H9 (cell line): ENCODE data around the gene MICA. TPM values are rescaled to one million over a fixed set of nuclear protein-coding genes. Genes with fewer than 3 reads are reported as not detected.
"Not testable (repeated sequence)": the region's sequence is repeated elsewhere in the genome, so short reads cannot be mapped to it uniquely, and the experiment has no call there.

ENCODE experiments used
- DNase-seq: peaks from one replicate; pipeline ENCODE4 v3.0.0-alpha.2; 2017
- H2AFZ ChIP-seq: one replicate; pipeline ENCODE4 v1.6.1; 2013; ENCODE audit warnings: mild to moderate bottlenecking, low read length, control low read depth, moderate library complexity
- H2AK5ac ChIP-seq: 2 replicates; pipeline ENCODE4 v1.6.1; 2013; ENCODE audit warnings: low read length, control low read depth, mixed read lengths; ENCODE audit not compliant: insufficient read length
- H2BK120ac ChIP-seq: one replicate; pipeline ENCODE4 v1.6.1; 2013; ENCODE audit warnings: low read depth, mild to moderate bottlenecking, low read length, control low read depth, inconsistent platforms; ENCODE audit not compliant: poor library complexity, severe bottlenecking
- H2BK12ac ChIP-seq: 2 replicates; pipeline ENCODE4 v1.6.1; 2013; ENCODE audit warnings: low read length, control low read depth, mixed read lengths, low read depth; ENCODE audit not compliant: insufficient read length
- H2BK15ac ChIP-seq: 2 replicates; pipeline ENCODE4 v1.6.1; 2013; ENCODE audit warnings: low read depth, low read length, control low read depth
- H2BK20ac ChIP-seq: one replicate; pipeline ENCODE4 v1.6.1; 2013; ENCODE audit warnings: low read depth, mild to moderate bottlenecking, low read length, control low read depth, inconsistent platforms; ENCODE audit not compliant: poor library complexity, severe bottlenecking
- H2BK5ac ChIP-seq: 2 replicates; pipeline ENCODE4 v1.6.1; 2013; ENCODE audit warnings: low read length, control low read depth, mixed read lengths; ENCODE audit not compliant: insufficient read length
- H3K14ac ChIP-seq: 2 replicates; pipeline ENCODE4 v1.6.1; 2013; ENCODE audit warnings: low read length, control low read depth; ENCODE audit not compliant: insufficient read depth
- H3K18ac ChIP-seq: 2 replicates; pipeline ENCODE4 v1.6.1; 2013; ENCODE audit warnings: low read depth, mild to moderate bottlenecking, mixed read lengths, low read length, control low read depth; ENCODE audit not compliant: insufficient read length
- H3K23ac ChIP-seq: 2 replicates; pipeline ENCODE4 v1.6.1; 2013; ENCODE audit warnings: low read length, control low read depth, mixed read lengths, low read depth; ENCODE audit not compliant: insufficient read length
- H3K23me2 ChIP-seq: 2 replicates; pipeline ENCODE4 v1.6.1; 2013; ENCODE audit warnings: low read depth, mild to moderate bottlenecking, mixed read lengths, low read length, control low read depth; ENCODE audit not compliant: insufficient read length, poor library complexity, severe bottlenecking
- H3K27ac ChIP-seq: 2 replicates; pipeline ENCODE4 v1.5.1; 2013; ENCODE audit warnings: low read length, control low read depth, mixed read lengths, low read depth; ENCODE audit not compliant: insufficient read length
- H3K27me3 ChIP-seq: 2 replicates; pipeline ENCODE4 v1.6.1; 2013; ENCODE audit warnings: low read length, control low read depth, inconsistent platforms; ENCODE audit not compliant: insufficient read depth
- H3K4ac ChIP-seq: 2 replicates; pipeline ENCODE4 v1.6.1; 2013; ENCODE audit warnings: low read depth, mild to moderate bottlenecking, control low read depth, inconsistent platforms, low read length, moderate library complexity
- H3K4me1 ChIP-seq: 2 replicates; pipeline ENCODE4 v1.6.1; 2013; ENCODE audit warnings: low read length, control low read depth, inconsistent platforms; ENCODE audit not compliant: insufficient read depth
- H3K4me2 ChIP-seq: 2 replicates; pipeline ENCODE4 v1.6.1; 2013; ENCODE audit warnings: low read length, control low read depth, mixed read lengths; ENCODE audit not compliant: insufficient read length, insufficient read depth
- H3K56ac ChIP-seq: 2 replicates; pipeline ENCODE4 v1.6.1; 2013; ENCODE audit warnings: low read depth, mild to moderate bottlenecking, mixed read lengths, low read length, control low read depth; ENCODE audit not compliant: insufficient read length
- H3K79me1 ChIP-seq: 2 replicates; pipeline ENCODE4 v1.6.1; 2013; ENCODE audit warnings: low read depth, mild to moderate bottlenecking, moderate library complexity, low read length, control low read depth, inconsistent platforms; ENCODE audit not compliant: insufficient read depth, poor library complexity, severe bottlenecking
- H3K79me2 ChIP-seq: 2 replicates; pipeline ENCODE4 v1.6.1; 2013; ENCODE audit warnings: low read length, control low read depth, inconsistent platforms; ENCODE audit not compliant: insufficient read depth
- H3K9ac ChIP-seq: 2 replicates; pipeline ENCODE4 v1.6.1; 2013; ENCODE audit warnings: low read length, control low read depth, mixed read lengths; ENCODE audit not compliant: insufficient read length; ENCODE audit errors: extremely low read depth
- H3K9me3 ChIP-seq: one replicate; pipeline ENCODE4 v1.6.1; 2013; ENCODE audit warnings: low read depth, low read length, inconsistent platforms; ENCODE audit not compliant: control insufficient read depth
- H3T11ph ChIP-seq: one replicate; pipeline ENCODE4 v1.6.1; 2013; ENCODE audit warnings: mild to moderate bottlenecking, low read length, control low read depth, inconsistent platforms
- H4K20me1 ChIP-seq: one replicate; pipeline ENCODE4 v1.6.1; 2013; ENCODE audit not compliant: control insufficient read depth, insufficient read length, insufficient read depth
- H4K5ac ChIP-seq: 2 replicates; pipeline ENCODE4 v1.6.1; 2013; ENCODE audit warnings: low read depth, mild to moderate bottlenecking, mixed read lengths, low read length, control low read depth; ENCODE audit not compliant: insufficient read length
- H4K8ac ChIP-seq: replicated peaks from 2 replicates; pipeline ENCODE4 v1.6.1; 2013; ENCODE audit warnings: low read length, control low read depth, mixed read lengths, low read depth; ENCODE audit not compliant: insufficient read length
- H4K91ac ChIP-seq: 2 replicates; pipeline ENCODE4 v1.6.1; 2013; ENCODE audit warnings: low read depth, mild to moderate bottlenecking, moderate library complexity, mixed read lengths, low read length, control low read depth; ENCODE audit not compliant: insufficient read length
- H3K27ac Mint-ChIP-seq, 3 experiments: 2 replicates in 2 of 3; 3 replicates in 1 of 3; pipeline ENCODE4 v1.8.0; 2020 to 2021; ENCODE audit warnings: mixed read lengths in 3 of 3, mild to moderate bottlenecking in 1 of 3, moderate library complexity in 1 of 3
- H3K27me3 Mint-ChIP-seq: 2 replicates; pipeline ENCODE4 v1.8.0; 2021; ENCODE audit warnings: low read depth, mild to moderate bottlenecking, moderate library complexity, mixed read lengths
- H3K36me3 Mint-ChIP-seq, 3 experiments: 2 replicates in 2 of 3; 3 replicates in 1 of 3; pipeline ENCODE4 v1.8.0; 2020 to 2021; ENCODE audit warnings: low read depth in 3 of 3, mixed read lengths in 3 of 3; ENCODE audit not compliant: insufficient read depth in 1 of 3
- H3K4me1 Mint-ChIP-seq, 2 experiments: 2 replicates each; pipeline ENCODE4 v1.8.0; 2020; ENCODE audit warnings: mixed read lengths in 2 of 2
- H3K4me3 Mint-ChIP-seq, 2 experiments: 2 replicates in 1 of 2; 3 replicates in 1 of 2; pipeline ENCODE4 v1.8.0; 2020 to 2021; ENCODE audit warnings: mild to moderate bottlenecking in 2 of 2, mixed read lengths in 2 of 2, moderate library complexity in 1 of 2
- H3K9me3 Mint-ChIP-seq, 2 experiments: 2 replicates in 1 of 2; 3 replicates in 1 of 2; pipeline ENCODE4 v1.8.0; 2020; ENCODE audit warnings: mild to moderate bottlenecking in 2 of 2, mixed read lengths in 2 of 2, moderate library complexity in 1 of 2
- CTCF ChIP-seq: fragments of 200-600 bp; sonication (generic); conservative IDR thresholded peaks from 3 replicates; pipeline ENCODE4 v1.8.0; 2021; ENCODE audit warnings: antibody characterized with exemption, mild to moderate bottlenecking
- WGBS: extraction: QIAGEN DNeasy Blood & Tissue Kit; methylation state at CpG from one replicate; pipeline ENCODE4 v1.1.7; 2013; ENCODE audit warnings: missing lambda C conversion rate, low lambda C conversion rate, mixed read lengths; ENCODE audit not compliant: insufficient read length; ENCODE audit errors: extremely low coverage; 5-methylcytosine and 5-hydroxymethylcytosine counted together
- total RNA-seq: library from RNA; stranded (reverse); gene quantifications from 2 replicates; pipeline ENCODE4 v1.2.1, GENCODE V29; 2021

The MICA gene
- total RNA-seq, 1 experiment from 2014 or later, result 8.5 TPM

- H3T11ph ChIP-seq, result no peak overlapping the region
- peaks cover 15% of the 10 kb centered on the region for H3K27me3 Mint-ChIP-seq
- H3K9me3 Mint-ChIP-seq, result peaks cover 0 to 3% of the 10 kb centered on the region in 2 experiments; a peak in 3 of 5 replicates
- H3K23me2 ChIP-seq, result no peaks in the 10 kb centered on the region
- no peak overlapping the region for H3K4ac ChIP-seq
- H3K36me3 Mint-ChIP-seq, result no peaks in the 10 kb centered on the region
- no peak overlapping the region for H3K9ac ChIP-seq
- no peak overlapping the region for H2BK120ac ChIP-seq
- H2AFZ ChIP-seq, result no peak overlapping the region
- H3K56ac ChIP-seq, result no peak overlapping the region
- H3K9me3 ChIP-seq, result no peaks in the 10 kb centered on the region
- no peaks in the 10 kb centered on the region for H3K4me1 ChIP-seq
- no peak overlapping the region for H3K4me3 Mint-ChIP-seq
- H3K18ac ChIP-seq, result no peak overlapping the region
- no peak for TF ChIP-seq CTCF
- WGBS, result no CpG with 5 or more reads among the region's 2 CpGs
- no peak overlapping the region for H3K27ac ChIP-seq
- no peak overlapping the region for H3K4me2 ChIP-seq
- no peaks in the 10 kb centered on the region for H3K79me2 ChIP-seq
- no peak overlapping the region for H2BK15ac ChIP-seq
- H4K5ac ChIP-seq, result no peak overlapping the region
- no peak overlapping the region for H2AK5ac ChIP-seq
- H4K91ac ChIP-seq, result no peak overlapping the region
- no peaks in the 10 kb centered on the region for H3K79me1 ChIP-seq
- peaks cover 4 to 7% of the 10 kb centered on the region in 2 experiments; a peak in 2 of 4 replicates for H3K4me1 Mint-ChIP-seq
- H4K20me1 ChIP-seq, result no peaks in the 10 kb centered on the region
- H2BK5ac ChIP-seq, result no peak overlapping the region
- H4K8ac ChIP-seq, result no peak overlapping the region
- no peak overlapping the region for H3K14ac ChIP-seq
- no peaks in the 10 kb centered on the region for H3K27me3 ChIP-seq
- no peak overlapping the region for H2BK12ac ChIP-seq
- H2BK20ac ChIP-seq, result no peak overlapping the region
- no peak overlapping the region for H3K27ac Mint-ChIP-seq
- H3K23ac ChIP-seq, result no peak overlapping the region
- DNase-seq, result no peak
Observed at GRCh38 chr6:31453259-31453658, 49.9 kb downstream of the MICA start.

DNA sequence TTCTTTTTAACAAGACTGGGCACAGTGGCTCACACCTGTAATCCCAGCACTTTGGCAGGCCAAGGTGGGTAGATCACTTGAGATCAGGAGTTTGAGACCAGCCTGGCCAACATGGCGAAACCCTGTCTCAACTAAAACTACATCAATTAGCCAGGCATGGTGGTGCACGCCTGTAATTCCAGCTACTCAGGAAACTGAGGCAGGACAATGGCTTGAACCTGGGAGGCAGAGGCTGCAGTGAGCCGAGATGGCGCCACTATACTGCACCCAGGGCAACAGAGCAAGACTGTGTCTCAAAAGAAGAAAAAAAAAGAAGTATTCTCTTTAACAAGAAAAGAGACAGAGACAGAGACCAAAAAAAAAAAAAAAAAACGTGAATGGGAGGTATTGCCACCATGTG lies 56.5 kb downstream of the MICA start:
- H4K5ac ChIP-seq, H4K91ac ChIP-seq, H3K9me3 Mint-ChIP-seq, H3K27me3 ChIP-seq, H3T11ph ChIP-seq, H3K4me2 ChIP-seq, H3K23ac ChIP-seq, H2AK5ac ChIP-seq, H3K4ac ChIP-seq, H3K79me1 ChIP-seq, H3K79me2 ChIP-seq, H3K14ac ChIP-seq, H3K9ac ChIP-seq, H4K20me1 ChIP-seq, H2AFZ ChIP-seq, DNase-seq, H2BK15ac ChIP-seq, H2BK12ac ChIP-seq, H3K36me3 Mint-ChIP-seq, H2BK5ac ChIP-seq, H3K27ac ChIP-seq, H2BK20ac ChIP-seq, H3K27ac Mint-ChIP-seq, H3K56ac ChIP-seq, H3K23me2 ChIP-seq, H3K4me3 Mint-ChIP-seq, H3K9me3 ChIP-seq, H4K8ac ChIP-seq, H3K18ac ChIP-seq, H3K4me1 ChIP-seq, H2BK120ac ChIP-seq: not testable (repeated sequence)
- Mint-ChIP-seq H3K27me3 (peaks cover 16% of the 10 kb centered on the region), H3K4me1 (peaks cover 12 to 15% of the 10 kb centered on the region in 2 experiments)
- no CpG with 5 or more reads among the region's 5 CpGs for WGBS
